ENCODE measurements around the gene PIH1D1. TPM values are rescaled to one million over a fixed set of nuclear protein-coding genes. Genes with fewer than 3 reads are reported as not detected.

The PIH1D1 gene
- total and polyA plus RNA-seq, 8 donors = 58.9 to 193 (median 87.5) TPM

- H3K36me3 ChIP-seq = no peaks in the 10 kb centered on the region
- no peak overlapping the region for H3K4me3 ChIP-seq
- TF ChIP-seq POLR2AphosphoS5 (IDR thresholded peaks at IDR 0.05) (no peak), CTCF (IDR thresholded peaks at IDR 0.05) (no peak), EP300 (IDR thresholded peaks at IDR 0.05) (no peak), POLR2A (IDR thresholded peaks at IDR 0.05) (no peak)
- intact Hi-C loops (cut with DNase I; ENCODE audit: low total_unique reads) = no loop called here
- peaks cover 7 to 13% (median 9%) of the 10 kb centered on the region in 4 donors for H3K4me1 ChIP-seq
- H3K9me3 ChIP-seq = no peaks in the 10 kb centered on the region
- H3K27me3 ChIP-seq = peaks cover 5 to 91% (median 44%) of the 10 kb centered on the region in 3 donors
- H3K27ac ChIP-seq = no peak overlapping the region
- 31 to 51% (median 37%) methylated on average over 6 to 7 of the region's 7 CpGs for WGBS, 5 donors
- DNase-seq = no peak
These were observed 34.5 kb downstream of the PIH1D1 start for GRCh38 chr19:49417088-49417487.

GRCh38 chr19:49415810-49416200 is 35.8 kb downstream of the PIH1D1 start:
- no peaks in the 10 kb centered on the region for H3K36me3 ChIP-seq
- DNase-seq = no peak
- WGBS, 5 donors = 74 to 91% (median 84%) methylated on average over 2 of the region's 2 CpGs
- no peaks in the 10 kb centered on the region for H3K9me3 ChIP-seq
- H3K4me1 ChIP-seq = peaks cover 0 to 3% (median 1%) of the 10 kb centered on the region in 4 donors
- intact Hi-C loops (cut with DNase I; ENCODE audit: low total_unique reads) = no loop called here
- no peak overlapping the region for H3K4me3 ChIP-seq
- TF ChIP-seq EP300 (IDR thresholded peaks at IDR 0.05) = no peak
- no peak for TF ChIP-seq CTCF (IDR thresholded peaks at IDR 0.05)
- TF ChIP-seq POLR2A (IDR thresholded peaks at IDR 0.05) = no peak
- no peak for TF ChIP-seq POLR2AphosphoS5 (IDR thresholded peaks at IDR 0.05)
- peaks cover 4 to 81% (median 31%) of the 10 kb centered on the region in 3 donors for H3K27me3 ChIP-seq
- H3K27ac ChIP-seq = no peak overlapping the region

GRCh38 chr19:49415102-49415809 is 36.4 kb downstream of the PIH1D1 start:
- intact Hi-C loops (cut with DNase I; ENCODE audit: low total_unique reads) = no loop called here
- H3K4me1 ChIP-seq = no peaks in the 10 kb centered on the region
- WGBS, 5 donors = 57 to 73% (median 62%) methylated on average over 10 to 15 of the region's 15 CpGs

GRCh38 chr19:49414256-49414655 is 37.4 kb downstream of the PIH1D1 start:
- Histone ChIP-seq H3K27me3 (peaks cover 4 to 72% (median 18%) of the 10 kb centered on the region in 3 donors), H3K4me1 (peaks cover 0 to 8% (median 0%) of the 10 kb centered on the region in 4 donors), H3K4me3 (no peak overlapping the region), H3K9me3 (no peaks in the 10 kb centered on the region), H3K36me3 (no peaks in the 10 kb centered on the region), H3K27ac (no peak overlapping the region)
- intact Hi-C loops (cut with DNase I; ENCODE audit: low total_unique reads) = no loop called here
- TF ChIP-seq POLR2A (IDR thresholded peaks at IDR 0.05) (no peak), EP300 (IDR thresholded peaks at IDR 0.05) (no peak), CTCF (IDR thresholded peaks at IDR 0.05) (no peak), POLR2AphosphoS5 (IDR thresholded peaks at IDR 0.05) (no peak)
- no peak for DNase-seq
- 74 to 85% (median 76%) methylated on average over 3 of the region's 3 CpGs for WGBS, 5 donors

More at GRCh38 chr19:49415102-49415809, 36.4 kb downstream of the PIH1D1 start:
- no peak overlapping the region for H3K4me3 ChIP-seq
- H3K27me3 ChIP-seq = peaks cover 4 to 76% (median 25%) of the 10 kb centered on the region in 3 donors
- no peak overlapping the region for H3K27ac ChIP-seq
- TF ChIP-seq CTCF (IDR thresholded peaks at IDR 0.05) (no peak), POLR2AphosphoS5 (IDR thresholded peaks at IDR 0.05) (no peak), EP300 (IDR thresholded peaks at IDR 0.05) (no peak), POLR2A (IDR thresholded peaks at IDR 0.05) (no peak)
- H3K36me3 ChIP-seq = no peaks in the 10 kb centered on the region
- DNase-seq = no peak
- no peaks in the 10 kb centered on the region for H3K9me3 ChIP-seq
